ENCODE data around the gene ETHE1.

DNA sequence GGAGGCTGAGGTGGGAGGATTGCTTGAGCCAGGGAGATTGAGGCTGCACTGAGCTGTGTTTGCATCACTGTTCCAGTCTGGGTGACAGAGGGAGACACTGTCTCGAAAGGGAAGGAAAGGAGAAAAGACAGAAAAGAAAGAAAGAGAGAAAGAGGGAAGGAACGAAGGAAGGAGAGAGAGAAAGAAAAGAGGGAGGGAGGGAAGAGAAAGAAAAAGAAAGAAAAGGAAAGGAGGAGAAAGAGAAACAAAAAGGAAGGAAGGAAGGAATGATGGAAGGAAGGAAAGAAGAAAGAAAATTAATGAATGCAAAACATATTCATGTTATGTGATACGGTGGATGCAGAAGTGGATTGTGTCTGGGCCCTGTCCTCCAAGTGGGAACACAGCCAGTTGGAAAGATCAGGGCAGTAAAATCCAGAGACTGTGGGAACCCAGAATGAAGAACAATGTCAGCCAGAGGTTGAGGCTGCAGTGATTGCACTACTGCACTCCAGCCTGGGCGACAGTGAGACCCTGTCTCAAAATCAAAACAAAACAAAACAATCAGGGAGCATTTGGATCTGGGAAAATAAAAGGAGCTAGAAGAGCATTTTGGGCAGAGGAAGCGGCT lies 28.7 kb downstream of the ETHE1 start:
- TF ChIP-seq POLR2AphosphoS5 (IDR thresholded peaks at IDR 0.05) (no peak), POLR2A (IDR thresholded peaks at IDR 0.05) (no peak)
- TF ChIP-seq, protein P1, sequence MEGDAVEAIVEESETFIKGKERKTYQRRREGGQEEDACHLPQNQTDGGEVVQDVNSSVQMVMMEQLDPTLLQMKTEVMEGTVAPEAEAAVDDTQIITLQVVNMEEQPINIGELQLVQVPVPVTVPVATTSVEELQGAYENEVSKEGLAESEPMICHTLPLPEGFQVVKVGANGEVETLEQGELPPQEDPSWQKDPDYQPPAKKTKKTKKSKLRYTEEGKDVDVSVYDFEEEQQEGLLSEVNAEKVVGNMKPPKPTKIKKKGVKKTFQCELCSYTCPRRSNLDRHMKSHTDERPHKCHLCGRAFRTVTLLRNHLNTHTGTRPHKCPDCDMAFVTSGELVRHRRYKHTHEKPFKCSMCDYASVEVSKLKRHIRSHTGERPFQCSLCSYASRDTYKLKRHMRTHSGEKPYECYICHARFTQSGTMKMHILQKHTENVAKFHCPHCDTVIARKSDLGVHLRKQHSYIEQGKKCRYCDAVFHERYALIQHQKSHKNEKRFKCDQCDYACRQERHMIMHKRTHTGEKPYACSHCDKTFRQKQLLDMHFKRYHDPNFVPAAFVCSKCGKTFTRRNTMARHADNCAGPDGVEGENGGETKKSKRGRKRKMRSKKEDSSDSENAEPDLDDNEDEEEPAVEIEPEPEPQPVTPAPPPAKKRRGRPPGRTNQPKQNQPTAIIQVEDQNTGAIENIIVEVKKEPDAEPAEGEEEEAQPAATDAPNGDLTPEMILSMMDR (IDR thresholded peaks at IDR 0.05) = no peak
